Bronchial epithelial cell (primary cell): ENCODE data around the gene TFEB. TPM values are rescaled to one million over a fixed set of nuclear protein-coding genes. Genes with fewer than 3 reads are reported as not detected.

ENCODE experiments used
- DNase-seq: peaks from one replicate; pipeline ENCODE4 v3.0.0-alpha.2; 2010; ENCODE audit warnings: low read depth
- FAIRE-seq: peaks from 2 replicates; lab custom pipeline; 2011; peaks lifted over from hg19 to GRCh38; lab: Jason Lieb, UNC
- H3K27me3 ChIP-seq: 2 replicates; pipeline ENCODE4 v1.5.1; 2011; ENCODE audit warnings: low read length; ENCODE audit not compliant: control insufficient read depth, insufficient read depth
- H3K36me3 ChIP-seq: 2 replicates; pipeline ENCODE4 v1.5.1; 2011; ENCODE audit warnings: low read length; ENCODE audit not compliant: control insufficient read depth, insufficient read depth
- H3K4me3 ChIP-seq: 2 replicates; pipeline ENCODE4 v1.5.1; 2011; ENCODE audit warnings: mild to moderate bottlenecking, low read depth, low read length, control low read depth
- CTCF ChIP-seq: IDR thresholded peaks from 2 replicates; pipeline ENCODE4 v1.5.1; 2011; ENCODE audit warnings: mild to moderate bottlenecking, moderate library complexity, low read length, control low read depth, inconsistent platforms; ENCODE audit not compliant: insufficient read depth, severe bottlenecking
- total RNA-seq: library from RNA; depleted of rRNA; stranded (reverse); fragments of >200 nt; gene quantifications from 2 replicates; pipeline ENCODE4 v1.2.1, GENCODE V29; 2014

Gene TFEB
- total RNA-seq, 1 donor from 2014 or later = 6.8 TPM

- H3K36me3 ChIP-seq = peaks cover 1% of the 10 kb centered on the region
- H3K4me3 ChIP-seq = no peak overlapping the region
- DNase-seq = no peak
- no peaks in the 10 kb centered on the region for H3K27me3 ChIP-seq
- no peak for TF ChIP-seq CTCF
- no peak for FAIRE-seq
Measured at GRCh38 chr6:41732591-41733359, 2.6 kb downstream of the TFEB start.

GRCh38 chr6:41732149-41732548 is 3.3 kb downstream of the TFEB start:
- Histone ChIP-seq H3K36me3 (peaks cover 1% of the 10 kb centered on the region), H3K4me3 (no peak overlapping the region), H3K27me3 (no peaks in the 10 kb centered on the region)
- no peak for DNase-seq
- TF ChIP-seq CTCF = no peak
- FAIRE-seq = no peak

GRCh38 chr6:41731561-41732086 is 3.8 kb downstream of the TFEB start:
- FAIRE-seq (no peak), DNase-seq (peak; percentile 62)
- H3K36me3 ChIP-seq = peaks cover 1% of the 10 kb centered on the region
- no peak overlapping the region for H3K4me3 ChIP-seq
- no peak for TF ChIP-seq CTCF
- H3K27me3 ChIP-seq = no peaks in the 10 kb centered on the region

- FAIRE-seq = no peak
- H3K4me3 ChIP-seq = no peak overlapping the region
- H3K36me3 ChIP-seq = peaks cover 1% of the 10 kb centered on the region
- DNase-seq = no peak
- no peaks in the 10 kb centered on the region for H3K27me3 ChIP-seq
- TF ChIP-seq CTCF = no peak
Measured at GRCh38 chr6:41730531-41731436, 4.6 kb downstream of the TFEB start.

- FAIRE-seq = no peak
- TF ChIP-seq CTCF = no peak
- no peak for DNase-seq
- H3K4me3 ChIP-seq = no peak overlapping the region
- no peaks in the 10 kb centered on the region for H3K27me3 ChIP-seq
- peaks cover 1% of the 10 kb centered on the region for H3K36me3 ChIP-seq
Measured at GRCh38 chr6:41729624-41730023, 5.8 kb downstream of the TFEB start.
